H9 (cell line): ENCODE results near the gene KRT13. TPM values are rescaled to one million over a fixed set of nuclear protein-coding genes. Genes with fewer than 3 reads are reported as not detected.

Source experiments
- DNase-seq: peaks from one replicate; pipeline ENCODE4 v3.0.0-alpha.2; 2017
- H2AFZ ChIP-seq: one replicate; pipeline ENCODE4 v1.6.1; 2013; ENCODE audit warnings: mild to moderate bottlenecking, low read length, control low read depth, moderate library complexity
- H2AK5ac ChIP-seq: 2 replicates; pipeline ENCODE4 v1.6.1; 2013; ENCODE audit warnings: low read length, control low read depth, mixed read lengths; ENCODE audit not compliant: insufficient read length
- H2BK120ac ChIP-seq: one replicate; pipeline ENCODE4 v1.6.1; 2013; ENCODE audit warnings: low read depth, mild to moderate bottlenecking, low read length, control low read depth, inconsistent platforms; ENCODE audit not compliant: poor library complexity, severe bottlenecking
- H2BK12ac ChIP-seq: 2 replicates; pipeline ENCODE4 v1.6.1; 2013; ENCODE audit warnings: low read length, control low read depth, mixed read lengths, low read depth; ENCODE audit not compliant: insufficient read length
- H2BK15ac ChIP-seq: 2 replicates; pipeline ENCODE4 v1.6.1; 2013; ENCODE audit warnings: low read depth, low read length, control low read depth
- H2BK20ac ChIP-seq: one replicate; pipeline ENCODE4 v1.6.1; 2013; ENCODE audit warnings: low read depth, mild to moderate bottlenecking, low read length, control low read depth, inconsistent platforms; ENCODE audit not compliant: poor library complexity, severe bottlenecking
- H2BK5ac ChIP-seq: 2 replicates; pipeline ENCODE4 v1.6.1; 2013; ENCODE audit warnings: low read length, control low read depth, mixed read lengths; ENCODE audit not compliant: insufficient read length
- H3K14ac ChIP-seq: 2 replicates; pipeline ENCODE4 v1.6.1; 2013; ENCODE audit warnings: low read length, control low read depth; ENCODE audit not compliant: insufficient read depth
- H3K18ac ChIP-seq: 2 replicates; pipeline ENCODE4 v1.6.1; 2013; ENCODE audit warnings: low read depth, mild to moderate bottlenecking, mixed read lengths, low read length, control low read depth; ENCODE audit not compliant: insufficient read length
- H3K23ac ChIP-seq: 2 replicates; pipeline ENCODE4 v1.6.1; 2013; ENCODE audit warnings: low read length, control low read depth, mixed read lengths, low read depth; ENCODE audit not compliant: insufficient read length
- H3K23me2 ChIP-seq: 2 replicates; pipeline ENCODE4 v1.6.1; 2013; ENCODE audit warnings: low read depth, mild to moderate bottlenecking, mixed read lengths, low read length, control low read depth; ENCODE audit not compliant: insufficient read length, poor library complexity, severe bottlenecking
- H3K27ac ChIP-seq: 2 replicates; pipeline ENCODE4 v1.5.1; 2013; ENCODE audit warnings: low read length, control low read depth, mixed read lengths, low read depth; ENCODE audit not compliant: insufficient read length
- H3K27me3 ChIP-seq: 2 replicates; pipeline ENCODE4 v1.6.1; 2013; ENCODE audit warnings: low read length, control low read depth, inconsistent platforms; ENCODE audit not compliant: insufficient read depth
- H3K4ac ChIP-seq: 2 replicates; pipeline ENCODE4 v1.6.1; 2013; ENCODE audit warnings: low read depth, mild to moderate bottlenecking, control low read depth, inconsistent platforms, low read length, moderate library complexity
- H3K4me1 ChIP-seq: 2 replicates; pipeline ENCODE4 v1.6.1; 2013; ENCODE audit warnings: low read length, control low read depth, inconsistent platforms; ENCODE audit not compliant: insufficient read depth
- H3K4me2 ChIP-seq: 2 replicates; pipeline ENCODE4 v1.6.1; 2013; ENCODE audit warnings: low read length, control low read depth, mixed read lengths; ENCODE audit not compliant: insufficient read length, insufficient read depth
- H3K56ac ChIP-seq: 2 replicates; pipeline ENCODE4 v1.6.1; 2013; ENCODE audit warnings: low read depth, mild to moderate bottlenecking, mixed read lengths, low read length, control low read depth; ENCODE audit not compliant: insufficient read length
- H3K79me1 ChIP-seq: 2 replicates; pipeline ENCODE4 v1.6.1; 2013; ENCODE audit warnings: low read depth, mild to moderate bottlenecking, moderate library complexity, low read length, control low read depth, inconsistent platforms; ENCODE audit not compliant: insufficient read depth, poor library complexity, severe bottlenecking
- H3K79me2 ChIP-seq: 2 replicates; pipeline ENCODE4 v1.6.1; 2013; ENCODE audit warnings: low read length, control low read depth, inconsistent platforms; ENCODE audit not compliant: insufficient read depth
- H3K9ac ChIP-seq: 2 replicates; pipeline ENCODE4 v1.6.1; 2013; ENCODE audit warnings: low read length, control low read depth, mixed read lengths; ENCODE audit not compliant: insufficient read length; ENCODE audit errors: extremely low read depth
- H3K9me3 ChIP-seq: one replicate; pipeline ENCODE4 v1.6.1; 2013; ENCODE audit warnings: low read depth, low read length, inconsistent platforms; ENCODE audit not compliant: control insufficient read depth
- H3T11ph ChIP-seq: one replicate; pipeline ENCODE4 v1.6.1; 2013; ENCODE audit warnings: mild to moderate bottlenecking, low read length, control low read depth, inconsistent platforms
- H4K20me1 ChIP-seq: one replicate; pipeline ENCODE4 v1.6.1; 2013; ENCODE audit not compliant: control insufficient read depth, insufficient read length, insufficient read depth
- H4K5ac ChIP-seq: 2 replicates; pipeline ENCODE4 v1.6.1; 2013; ENCODE audit warnings: low read depth, mild to moderate bottlenecking, mixed read lengths, low read length, control low read depth; ENCODE audit not compliant: insufficient read length
- H4K8ac ChIP-seq: replicated peaks from 2 replicates; pipeline ENCODE4 v1.6.1; 2013; ENCODE audit warnings: low read length, control low read depth, mixed read lengths, low read depth; ENCODE audit not compliant: insufficient read length
- H4K91ac ChIP-seq: 2 replicates; pipeline ENCODE4 v1.6.1; 2013; ENCODE audit warnings: low read depth, mild to moderate bottlenecking, moderate library complexity, mixed read lengths, low read length, control low read depth; ENCODE audit not compliant: insufficient read length
- H3K27ac Mint-ChIP-seq, 3 experiments: 2 replicates in 2 of 3; 3 replicates in 1 of 3; pipeline ENCODE4 v1.8.0; 2020 to 2021; ENCODE audit warnings: mixed read lengths in 3 of 3, mild to moderate bottlenecking in 1 of 3, moderate library complexity in 1 of 3
- H3K27me3 Mint-ChIP-seq: 2 replicates; pipeline ENCODE4 v1.8.0; 2021; ENCODE audit warnings: low read depth, mild to moderate bottlenecking, moderate library complexity, mixed read lengths
- H3K36me3 Mint-ChIP-seq, 3 experiments: 2 replicates in 2 of 3; 3 replicates in 1 of 3; pipeline ENCODE4 v1.8.0; 2020 to 2021; ENCODE audit warnings: low read depth in 3 of 3, mixed read lengths in 3 of 3; ENCODE audit not compliant: insufficient read depth in 1 of 3
- H3K4me1 Mint-ChIP-seq, 2 experiments: 2 replicates each; pipeline ENCODE4 v1.8.0; 2020; ENCODE audit warnings: mixed read lengths in 2 of 2
- H3K4me3 Mint-ChIP-seq, 2 experiments: 2 replicates in 1 of 2; 3 replicates in 1 of 2; pipeline ENCODE4 v1.8.0; 2020 to 2021; ENCODE audit warnings: mild to moderate bottlenecking in 2 of 2, mixed read lengths in 2 of 2, moderate library complexity in 1 of 2
- H3K9me3 Mint-ChIP-seq, 2 experiments: 2 replicates in 1 of 2; 3 replicates in 1 of 2; pipeline ENCODE4 v1.8.0; 2020; ENCODE audit warnings: mild to moderate bottlenecking in 2 of 2, mixed read lengths in 2 of 2, moderate library complexity in 1 of 2
- CTCF ChIP-seq: fragments of 200-600 bp; sonication (generic); conservative IDR thresholded peaks from 3 replicates; pipeline ENCODE4 v1.8.0; 2021; ENCODE audit warnings: antibody characterized with exemption, mild to moderate bottlenecking
- WGBS: extraction: QIAGEN DNeasy Blood & Tissue Kit; methylation state at CpG from one replicate; pipeline ENCODE4 v1.1.7; 2013; ENCODE audit warnings: missing lambda C conversion rate, low lambda C conversion rate, mixed read lengths; ENCODE audit not compliant: insufficient read length; ENCODE audit errors: extremely low coverage; 5-methylcytosine and 5-hydroxymethylcytosine counted together
- total RNA-seq: library from RNA; stranded (reverse); gene quantifications from 2 replicates; pipeline ENCODE4 v1.2.1, GENCODE V29; 2021

The KRT13 gene
- total RNA-seq, 1 experiment from 2014 or later, result not detected

- H3K56ac ChIP-seq, result no peak overlapping the region
- no peak overlapping the region for H3K27ac ChIP-seq
- peaks cover 32 to 45% of the 10 kb centered on the region in 2 experiments for H3K4me1 Mint-ChIP-seq
- no peak overlapping the region for H3T11ph ChIP-seq
- no peaks in the 10 kb centered on the region for H3K79me2 ChIP-seq
- no peak overlapping the region for H3K4me3 Mint-ChIP-seq
- no peak overlapping the region for H3K9ac ChIP-seq
- no peak overlapping the region for H3K4ac ChIP-seq
- H4K91ac ChIP-seq, result no peak overlapping the region
- H3K9me3 ChIP-seq, result no peaks in the 10 kb centered on the region
- no peak for DNase-seq
- H2AK5ac ChIP-seq, result no peak overlapping the region
- peaks cover 0 to 13% (median 1%) of the 10 kb centered on the region in 3 experiments; a peak in 4 of 7 replicates for H3K36me3 Mint-ChIP-seq
- H2BK5ac ChIP-seq, result no peak overlapping the region
- H3K27me3 Mint-ChIP-seq, result peaks cover 20% of the 10 kb centered on the region
- H4K20me1 ChIP-seq, result no peaks in the 10 kb centered on the region
- no peak overlapping the region for H3K18ac ChIP-seq
- no peak overlapping the region for H4K8ac ChIP-seq
- TF ChIP-seq CTCF, result no peak
- peaks cover 3 to 11% of the 10 kb centered on the region in 2 experiments; a peak in 4 of 5 replicates for H3K9me3 Mint-ChIP-seq
- WGBS, result no CpG with 5 or more reads among the region's 8 CpGs
- H2BK15ac ChIP-seq, result no peak overlapping the region
- H2AFZ ChIP-seq, result no peak overlapping the region
- H2BK20ac ChIP-seq, result no peak overlapping the region
- H3K14ac ChIP-seq, result no peak overlapping the region
- H3K23ac ChIP-seq, result no peak overlapping the region
- H3K27me3 ChIP-seq, result no peaks in the 10 kb centered on the region
- H3K4me2 ChIP-seq, result no peak overlapping the region
- H3K27ac Mint-ChIP-seq, result no peak overlapping the region; a peak in 1 of 7 replicates
- no peak overlapping the region for H2BK12ac ChIP-seq
- H3K79me1 ChIP-seq, result no peaks in the 10 kb centered on the region
- H3K23me2 ChIP-seq, result no peaks in the 10 kb centered on the region
- no peaks in the 10 kb centered on the region for H3K4me1 ChIP-seq
- H2BK120ac ChIP-seq, result no peak overlapping the region
- no peak overlapping the region for H4K5ac ChIP-seq
These were observed 44.2 kb upstream of the KRT13 start for GRCh38 chr17:41549596-41550039.
